Suprapubic skin (tissue), 3 donors: ENCODE data around the gene APOL3.

Experiments
- CTCF ChIP-seq, 2 donors: fragments of 200-600 bp in 1 of 2; fragments of 450-650 bp in 1 of 2; sonication (generic) in 1 of 2; IDR thresholded peaks; one replicate each; pipeline ENCODE4 v1.5.1; 2016 to 2019; ENCODE audit warnings: antibody characterized with exemption in 2 of 2, mild to moderate bottlenecking in 1 of 2, moderate library complexity in 1 of 2
- POLR2A ChIP-seq, 2 donors: fragments of 450-650 bp; IDR thresholded peaks; one replicate each; pipeline ENCODE4 v1.6.1; 2017; ENCODE audit warnings: antibody characterized with exemption in 2 of 2, mild to moderate bottlenecking in 2 of 2, moderate library complexity in 2 of 2

- TF ChIP-seq CTCF (IDR thresholded peaks at IDR 0.05) (no peak), POLR2A (IDR thresholded peaks at IDR 0.05) (no peak)
Measured at GRCh38 chr22:36210224-36210623, 49.7 kb upstream of the APOL3 start.
